Small intestine (tissue), 7 donors: ENCODE measurements around the gene GBF1. TPM values are rescaled to one million over a fixed set of nuclear protein-coding genes. Genes with fewer than 3 reads are reported as not detected.
A peak's percentile ranks its signal among the peaks of the same experiment; 100 is the strongest.

Source experiments
- DNase-seq, 2 donors: peaks; one replicate each; pipeline versions ENCODE4 v3.0.0 to v3.0.0-alpha.2; 2013
- FAIRE-seq: peaks from 2 replicates; lab custom pipeline; 2012; peaks lifted over from hg19 to GRCh38; lab: Jason Lieb, UNC
- H3K27ac ChIP-seq, 3 donors: one replicate each; pipeline ENCODE4 v1.5.1; 2013; ENCODE audit warnings: low read length in 2 of 3, mild to moderate bottlenecking in 2 of 3, control low read depth in 1 of 3, inconsistent platforms in 1 of 3, low read depth in 1 of 3, moderate library complexity in 1 of 3
- H3K27me3 ChIP-seq, 3 donors: one replicate each; pipeline ENCODE4 v1.6.1; 2013; ENCODE audit warnings: low read length in 3 of 3, inconsistent platforms in 1 of 3; ENCODE audit not compliant: control insufficient read depth in 3 of 3, insufficient read depth in 3 of 3
- H3K36me3 ChIP-seq, 3 donors: one replicate each; pipeline ENCODE4 v1.6.1; 2013; ENCODE audit warnings: low read length in 3 of 3, inconsistent platforms in 1 of 3, low read depth in 1 of 3, mild to moderate bottlenecking in 1 of 3, moderate library complexity in 1 of 3; ENCODE audit not compliant: control insufficient read depth in 3 of 3, insufficient read depth in 2 of 3
- H3K4me1 ChIP-seq, 3 donors: one replicate each; pipeline ENCODE4 v1.6.1; 2013; ENCODE audit warnings: low read length in 2 of 3, inconsistent platforms in 1 of 3, low read depth in 1 of 3, mild to moderate bottlenecking in 1 of 3, moderate library complexity in 1 of 3; ENCODE audit not compliant: control insufficient read depth in 3 of 3, insufficient read depth in 2 of 3
- H3K4me3 ChIP-seq, 3 donors: one replicate each; pipeline ENCODE4 v1.5.1; 2013; ENCODE audit warnings: low read length in 3 of 3, control low read depth in 1 of 3, inconsistent platforms in 1 of 3, low read depth in 1 of 3, mild to moderate bottlenecking in 1 of 3, moderate library complexity in 1 of 3
- H3K9me3 ChIP-seq, 2 donors: one replicate each; pipeline ENCODE4 v1.6.1; 2013; ENCODE audit warnings: low read depth in 1 of 2, low read length in 1 of 2; ENCODE audit not compliant: control insufficient read depth in 2 of 2, insufficient read depth in 1 of 2
- WGBS, 3 donors: extraction: QIAGEN DNeasy Blood & Tissue Kit; methylation state at CpG; one replicate each; pipeline ENCODE4 v1.1.7; 2013; 5-methylcytosine and 5-hydroxymethylcytosine counted together
- polyA plus RNA-seq, 4 donors: library from polyadenylated mRNA; stranded (reverse) in 3 of 4; unstranded in 1 of 4; fragments of 200-250 nt in 3 of 4; fragments of 120-200 nt in 1 of 4; gene quantifications; one replicate each; pipeline versions ENCODE4 v1.2.1 to v1.2.3, GENCODE V29; 2013
- donor health status: healthy with polysubstance abuse.
- donor health status: control.
- donor health status: control.
- donor health status: Bipolar disorder and iron deficiency.
- donor health status: healthy.

Gene GBF1
- polyA plus RNA-seq, 4 donors = 13.2 to 53.0 (median 18.4) TPM

- Histone ChIP-seq H3K36me3 (no peaks in the 10 kb centered on the region), H3K4me3 (peak overlapping the region; percentile 26 to 49 (median 28)), H3K4me1 (peaks cover 2 to 24% (median 3%) of the 10 kb centered on the region in 3 donors), H3K27me3 (peaks cover 0 to 78% (median 6%) of the 10 kb centered on the region in 3 donors), H3K9me3 (peaks cover 0 to 7% of the 10 kb centered on the region in 2 donors), H3K27ac (no peak overlapping the region)
- WGBS, 3 donors = 0 to 1% (median 1%) methylated on average over 35 to 50 of the region's 50 CpGs
- FAIRE-seq (no peak), DNase-seq (peak in 1 of 2 donors; percentile 48)
These were observed 15.0 kb upstream of the GBF1 start for GRCh38 chr10:102230264-102230860.

- H3K4me1 ChIP-seq = peaks cover 2 to 24% (median 3%) of the 10 kb centered on the region in 3 donors
- H3K4me3 ChIP-seq = peak overlapping the region; percentile 20 to 49 (median 28)
- no peaks in the 10 kb centered on the region for H3K36me3 ChIP-seq
- DNase-seq (peak; percentile 27 to 67), FAIRE-seq (no peak)
- WGBS, 3 donors = 1% methylated on average over 39 to 52 of the region's 52 CpGs
- no peak overlapping the region for H3K27ac ChIP-seq
- H3K9me3 ChIP-seq = peaks cover 0 to 7% of the 10 kb centered on the region in 2 donors
- peaks cover 0 to 81% (median 6%) of the 10 kb centered on the region in 3 donors for H3K27me3 ChIP-seq
These were observed 14.4 kb upstream of the GBF1 start for GRCh38 chr10:102230861-102231356.

- Histone ChIP-seq H3K4me3 (peak overlapping the region in 2 of 3 donors; percentile 20 to 49), H3K27me3 (peaks cover 0 to 85% (median 6%) of the 10 kb centered on the region in 3 donors), H3K4me1 (peaks cover 2 to 18% (median 3%) of the 10 kb centered on the region in 3 donors), H3K36me3 (no peaks in the 10 kb centered on the region), H3K9me3 (peaks cover 0 to 2% of the 10 kb centered on the region in 2 donors), H3K27ac (no peak overlapping the region)
- peak; percentile 56 to 61 for DNase-seq
- 9 to 13% (median 10%) methylated on average over 57 to 76 of the region's 76 CpGs for WGBS, 3 donors
- FAIRE-seq = no peak
These were observed 13.7 kb upstream of the GBF1 start for GRCh38 chr10:102231357-102232318.

GRCh38 chr10:102233997-102234396 lies 11.3 kb upstream of the GBF1 start:
- FAIRE-seq = no peak
- Histone ChIP-seq H3K27me3 (peaks cover 0 to 84% (median 7%) of the 10 kb centered on the region in 3 donors), H3K4me3 (no peak overlapping the region), H3K9me3 (peaks cover 0 to 2% of the 10 kb centered on the region in 2 donors), H3K4me1 (peaks cover 2 to 17% (median 3%) of the 10 kb centered on the region in 3 donors), H3K36me3 (no peaks in the 10 kb centered on the region), H3K27ac (no peak overlapping the region)
- no peak for DNase-seq
- WGBS, 3 donors = 72 to 80% (median 79%) methylated on average over 1 of the region's 1 CpG

- peaks cover 2 to 13% (median 3%) of the 10 kb centered on the region in 3 donors for H3K4me1 ChIP-seq
- DNase-seq (no peak), FAIRE-seq (no peak)
- WGBS, 3 donors = 47 to 61% (median 57%) methylated on average over 12 of the region's 12 CpGs
- no peaks in the 10 kb centered on the region for H3K36me3 ChIP-seq
- H3K27ac ChIP-seq = no peak overlapping the region
- peaks cover 0 to 2% of the 10 kb centered on the region in 2 donors for H3K9me3 ChIP-seq
- H3K4me3 ChIP-seq = no peak overlapping the region
- peaks cover 0 to 82% (median 7%) of the 10 kb centered on the region in 3 donors for H3K27me3 ChIP-seq
These were observed 10.3 kb upstream of the GBF1 start for GRCh38 chr10:102234888-102235597.

- no peak for FAIRE-seq
- WGBS, 3 donors = 78 to 90% (median 86%) methylated on average over 1 of the region's 1 CpG
- H3K4me3 ChIP-seq = no peak overlapping the region
- H3K27ac ChIP-seq = no peak overlapping the region
- peaks cover 0 to 82% (median 9%) of the 10 kb centered on the region in 3 donors for H3K27me3 ChIP-seq
- peaks cover 0 to 2% of the 10 kb centered on the region in 2 donors for H3K9me3 ChIP-seq
- peak in 1 of 2 donors; percentile 58 for DNase-seq
- no peaks in the 10 kb centered on the region for H3K36me3 ChIP-seq
- peaks cover 2 to 12% (median 3%) of the 10 kb centered on the region in 3 donors for H3K4me1 ChIP-seq
These were observed 9.8 kb upstream of the GBF1 start for GRCh38 chr10:102235598-102235920.

- DNase-seq (no peak), FAIRE-seq (no peak)
- H3K4me1 ChIP-seq = peaks cover 2 to 16% (median 3%) of the 10 kb centered on the region in 3 donors
- H3K9me3 ChIP-seq = peaks cover 0 to 2% of the 10 kb centered on the region in 2 donors
- no peak overlapping the region for H3K4me3 ChIP-seq
- no peak overlapping the region for H3K27ac ChIP-seq
- H3K36me3 ChIP-seq = no peaks in the 10 kb centered on the region
- H3K27me3 ChIP-seq = peaks cover 0 to 83% (median 11%) of the 10 kb centered on the region in 3 donors
- WGBS, 3 donors = 57 to 77% (median 62%) methylated on average over 8 of the region's 8 CpGs
These were observed 9.3 kb upstream of the GBF1 start for GRCh38 chr10:102236006-102236405.
